GM10266 (cell line): Measurements from ENCODE around the gene SNX5.
A peak's percentile ranks its signal among the peaks of the same experiment; 100 is the strongest.

Source experiments
- DNase-seq: peaks from one replicate; pipeline ENCODE4 v3.0.0; 2012; ENCODE audit errors: extremely low spot score
- TF ChIP-seq, protein P1 (sequence below): IDR thresholded peaks from 2 replicates; pipeline ENCODE4 v1.5.1; 2012; ENCODE audit warnings: mild to moderate bottlenecking, low read depth; ENCODE audit not compliant: control insufficient read depth, insufficient read depth; ENCODE audit errors: missing control alignments

Gene SNX5

DNA sequence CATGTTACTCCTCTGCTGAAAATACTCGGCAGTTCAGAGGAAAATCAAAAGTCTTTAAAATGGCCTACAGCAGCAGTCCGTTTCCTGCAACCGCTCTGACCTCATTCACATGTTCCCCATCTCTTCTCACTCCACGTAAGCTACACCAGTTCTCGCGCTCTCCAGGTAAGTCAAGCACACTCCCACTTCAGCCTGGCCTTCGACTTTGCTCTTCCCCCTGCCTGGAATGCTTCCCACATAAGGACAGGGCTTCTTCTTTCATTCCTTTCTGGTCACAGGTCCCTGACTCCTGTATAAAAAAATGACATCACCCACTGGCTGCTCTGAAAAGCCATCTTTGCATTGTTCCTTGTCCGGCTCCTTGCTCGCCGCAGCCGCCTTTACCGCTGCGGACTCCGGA is 42.9 kb upstream of the SNX5 start:
- no peak for DNase-seq
- TF ChIP-seq, protein P1, sequence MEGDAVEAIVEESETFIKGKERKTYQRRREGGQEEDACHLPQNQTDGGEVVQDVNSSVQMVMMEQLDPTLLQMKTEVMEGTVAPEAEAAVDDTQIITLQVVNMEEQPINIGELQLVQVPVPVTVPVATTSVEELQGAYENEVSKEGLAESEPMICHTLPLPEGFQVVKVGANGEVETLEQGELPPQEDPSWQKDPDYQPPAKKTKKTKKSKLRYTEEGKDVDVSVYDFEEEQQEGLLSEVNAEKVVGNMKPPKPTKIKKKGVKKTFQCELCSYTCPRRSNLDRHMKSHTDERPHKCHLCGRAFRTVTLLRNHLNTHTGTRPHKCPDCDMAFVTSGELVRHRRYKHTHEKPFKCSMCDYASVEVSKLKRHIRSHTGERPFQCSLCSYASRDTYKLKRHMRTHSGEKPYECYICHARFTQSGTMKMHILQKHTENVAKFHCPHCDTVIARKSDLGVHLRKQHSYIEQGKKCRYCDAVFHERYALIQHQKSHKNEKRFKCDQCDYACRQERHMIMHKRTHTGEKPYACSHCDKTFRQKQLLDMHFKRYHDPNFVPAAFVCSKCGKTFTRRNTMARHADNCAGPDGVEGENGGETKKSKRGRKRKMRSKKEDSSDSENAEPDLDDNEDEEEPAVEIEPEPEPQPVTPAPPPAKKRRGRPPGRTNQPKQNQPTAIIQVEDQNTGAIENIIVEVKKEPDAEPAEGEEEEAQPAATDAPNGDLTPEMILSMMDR = no peak

DNA sequence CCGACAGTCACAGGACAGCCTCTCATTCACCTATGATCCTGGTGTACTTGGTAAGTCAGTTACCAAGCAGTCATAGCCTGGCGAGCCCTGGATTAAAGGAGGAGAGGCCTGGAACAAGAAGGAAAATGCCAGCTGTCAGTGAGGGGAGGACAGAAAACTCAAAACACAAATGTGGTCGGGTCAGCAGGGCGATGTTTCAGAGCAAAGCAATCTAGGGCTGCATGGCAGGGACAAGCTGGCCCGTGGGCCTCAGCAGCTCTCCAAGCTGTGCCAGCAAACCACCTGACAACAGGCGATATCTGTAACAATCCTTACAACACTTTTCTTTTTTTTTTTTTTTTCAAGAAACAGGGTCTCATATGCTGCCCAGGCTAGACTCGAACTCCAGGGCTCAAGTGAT is 40.5 kb upstream of the SNX5 start:
- TF ChIP-seq, protein P1 = no peak

DNA sequence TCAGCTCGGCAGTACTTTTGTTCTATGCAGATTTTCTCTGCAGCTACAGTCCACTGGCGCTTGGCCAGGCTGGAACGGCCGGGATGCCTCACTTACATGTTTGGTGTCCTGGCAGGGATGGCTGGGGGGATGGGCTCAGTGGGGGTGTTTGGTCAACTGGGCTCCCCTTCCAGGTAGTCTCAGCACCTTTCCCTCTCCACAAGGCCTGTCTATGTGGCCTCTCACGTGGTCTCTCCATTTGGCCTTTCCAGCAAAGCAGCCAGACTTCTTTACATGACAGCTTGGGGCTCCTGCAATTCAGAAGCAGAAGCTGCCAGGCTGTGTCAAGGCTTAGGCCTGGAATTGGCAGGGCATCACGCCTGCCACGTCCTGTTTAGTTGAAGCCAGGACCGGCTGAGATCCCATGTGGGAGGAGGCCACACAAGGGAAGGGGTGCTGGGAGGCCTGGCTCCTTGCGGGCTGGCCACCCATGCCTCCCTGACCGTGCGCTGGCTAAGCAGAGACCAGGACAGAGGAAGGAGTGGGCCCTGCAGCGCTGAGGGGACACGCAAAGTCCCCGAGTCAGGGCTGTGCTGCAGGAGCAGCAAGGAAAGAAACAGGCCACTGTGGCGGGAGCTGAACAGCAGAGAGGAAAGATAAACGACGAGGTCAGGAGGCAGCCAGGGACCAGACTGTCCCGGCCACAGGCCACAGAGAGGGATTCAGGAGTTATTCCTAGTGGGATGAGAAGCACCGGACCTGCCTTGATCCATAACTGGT is 39.1 kb upstream of the SNX5 start:
- no peak for DNase-seq
- TF ChIP-seq, protein P1 = no peak

More for the DNA sequence above, 40.5 kb upstream of the SNX5 start:
- no peak for DNase-seq

DNA sequence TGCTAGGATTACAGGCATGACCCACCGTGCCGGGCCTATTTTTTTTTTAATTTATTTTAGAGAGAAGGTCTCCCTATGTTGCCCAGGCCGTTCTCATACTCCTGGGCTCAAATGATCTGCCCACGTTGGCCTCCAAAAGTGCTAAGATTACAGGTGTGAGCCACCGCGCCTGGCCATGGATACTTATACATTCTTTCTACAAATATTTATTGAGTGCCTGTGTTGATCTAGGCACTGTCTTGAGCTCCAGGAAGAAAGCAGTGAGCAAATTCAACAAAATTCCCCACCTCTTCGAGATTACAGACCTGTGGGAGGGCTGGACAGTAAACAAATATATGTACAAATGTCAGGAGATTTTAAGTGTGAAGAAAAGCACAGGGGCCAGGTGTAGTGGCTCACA is 38.1 kb upstream of the SNX5 start:
- DNase-seq = no peak
- TF ChIP-seq, protein P1 = no peak

DNA sequence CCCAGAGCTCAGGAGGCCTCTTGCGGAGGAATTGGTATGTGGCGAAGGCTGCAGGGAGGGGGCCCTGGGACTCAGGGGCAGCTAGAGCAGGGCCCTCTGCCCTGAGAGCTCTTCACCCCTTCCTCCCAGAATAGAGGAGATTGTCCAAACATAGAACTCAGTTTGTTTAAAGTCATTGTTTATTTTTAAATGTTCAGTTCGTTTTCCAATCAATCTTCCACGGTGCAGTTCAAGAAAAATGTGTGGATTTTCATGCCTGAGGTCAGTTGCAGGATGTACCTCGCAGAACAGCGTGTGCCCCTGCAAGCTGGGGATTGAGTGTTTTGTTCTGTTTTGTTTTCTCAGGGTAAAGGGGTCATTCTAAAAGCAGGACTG is 37.4 kb upstream of the SNX5 start:
- DNase-seq = no peak
- TF ChIP-seq, protein P1 = no peak

DNA sequence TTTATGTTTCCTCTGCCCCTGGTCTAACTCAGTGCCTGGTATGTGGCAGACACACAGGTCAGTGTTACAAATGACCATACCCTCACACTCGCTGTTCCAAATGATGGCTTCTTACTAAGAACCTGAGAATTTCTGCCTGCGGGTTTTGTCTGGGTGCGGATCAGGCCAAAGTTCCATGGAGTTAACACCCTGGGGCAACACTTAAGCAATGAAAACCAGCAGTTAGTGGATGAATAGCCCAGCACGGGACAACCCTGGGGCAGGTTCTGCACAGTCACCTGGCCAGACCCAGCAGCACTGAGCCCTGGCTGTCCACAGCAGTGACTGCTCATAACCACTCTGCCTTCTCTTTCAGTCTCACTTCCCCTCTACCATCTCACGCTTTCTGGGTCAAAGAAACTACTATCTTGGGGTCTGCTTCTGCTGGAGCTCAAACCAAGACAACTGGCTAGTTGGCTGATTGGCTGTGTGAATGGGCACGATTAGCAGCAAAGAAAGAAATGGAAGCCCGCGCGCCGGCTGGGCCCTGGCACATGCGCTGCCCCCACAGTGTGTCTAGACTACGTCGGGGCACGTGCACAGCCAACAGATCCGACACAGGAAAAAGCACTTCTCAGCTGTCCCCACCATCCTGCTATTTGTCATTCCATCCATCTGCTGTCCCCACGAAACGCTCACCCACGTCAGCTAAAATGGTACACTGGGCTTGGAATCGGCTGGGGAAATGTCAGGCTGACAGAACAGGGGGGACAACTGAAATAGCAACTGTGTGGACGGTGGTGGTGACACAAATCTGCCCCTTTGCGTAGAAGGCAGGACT is 36.8 kb upstream of the SNX5 start:
- DNase-seq = peak; percentile 73
- TF ChIP-seq, protein P1 = no peak
